Daoy (cell line): ENCODE results near the gene GPATCH2L. TPM values are rescaled to one million over a fixed set of nuclear protein-coding genes. Genes with fewer than 3 reads are reported as not detected.

Source experiments
- DNase-seq: peaks from one replicate; pipeline ENCODE4 v3.0.0-alpha.2; 2015; ENCODE audit warnings: low read depth
- total RNA-seq: library from RNA; depleted of rRNA; stranded (reverse); fragments of >200 nt; shearing (Covaris generic); gene quantifications from 2 replicates; pipeline ENCODE4 v1.2.3, GENCODE V29; 2014

GPATCH2L gene
- total RNA-seq, 1 experiment from 2014 or later, result 86.1 TPM

GRCh38 chr14:76136476-76137110 lies 15.1 kb upstream of the GPATCH2L start:
- no peak for DNase-seq

DNA sequence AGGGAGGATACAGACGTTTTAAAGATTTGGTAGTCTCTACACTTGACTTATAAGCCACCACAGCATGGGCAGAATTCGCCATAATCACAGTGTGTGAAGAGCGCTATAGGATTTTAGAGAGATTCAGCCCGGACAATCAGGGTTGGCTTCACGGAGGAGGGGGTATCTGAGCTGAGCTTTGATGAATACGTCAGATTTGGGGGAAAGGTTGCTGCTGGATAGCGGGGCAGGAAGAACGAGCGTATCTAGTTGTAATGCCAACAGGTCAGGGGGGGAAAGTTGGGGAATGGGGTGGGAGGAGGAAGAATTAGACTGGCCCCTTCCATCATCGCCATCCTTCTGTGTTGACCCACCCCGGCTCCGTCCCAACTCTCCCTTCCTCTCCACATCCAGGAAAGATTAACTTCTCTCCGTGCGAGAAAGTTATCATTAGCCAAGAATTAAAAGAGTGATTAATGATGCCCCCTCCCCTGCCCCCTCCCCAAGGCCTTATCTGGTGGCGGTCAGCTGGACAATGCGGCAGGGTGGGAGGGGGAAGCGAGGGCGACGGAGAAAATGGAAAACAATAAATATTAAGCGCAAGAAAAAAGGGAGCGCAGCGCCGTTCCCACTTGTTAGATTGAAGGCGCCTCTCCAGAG lies 13.5 kb upstream of the GPATCH2L start:
- no peak for DNase-seq

GRCh38 chr14:76138758-76139723 lies 12.7 kb upstream of the GPATCH2L start:
- no peak for DNase-seq

DNA sequence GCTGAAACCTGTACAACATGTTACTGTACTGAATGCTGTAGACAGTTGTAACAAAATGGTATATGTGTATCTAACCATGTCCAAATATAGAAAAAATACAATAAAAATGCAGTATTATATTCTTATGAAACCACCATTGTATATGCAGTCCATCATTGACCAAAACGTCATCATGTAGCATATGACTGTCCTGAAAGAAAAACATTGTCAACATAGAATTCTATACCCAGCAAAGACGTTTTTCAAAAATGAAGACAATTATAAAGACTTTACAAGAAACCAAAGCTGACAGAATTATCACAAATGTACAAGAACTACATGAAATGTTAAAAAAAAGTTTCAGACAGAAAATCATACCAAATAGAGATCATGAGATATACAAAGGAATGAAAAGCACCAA lies 8.1 kb upstream of the GPATCH2L start:
- no peak for DNase-seq

DNA sequence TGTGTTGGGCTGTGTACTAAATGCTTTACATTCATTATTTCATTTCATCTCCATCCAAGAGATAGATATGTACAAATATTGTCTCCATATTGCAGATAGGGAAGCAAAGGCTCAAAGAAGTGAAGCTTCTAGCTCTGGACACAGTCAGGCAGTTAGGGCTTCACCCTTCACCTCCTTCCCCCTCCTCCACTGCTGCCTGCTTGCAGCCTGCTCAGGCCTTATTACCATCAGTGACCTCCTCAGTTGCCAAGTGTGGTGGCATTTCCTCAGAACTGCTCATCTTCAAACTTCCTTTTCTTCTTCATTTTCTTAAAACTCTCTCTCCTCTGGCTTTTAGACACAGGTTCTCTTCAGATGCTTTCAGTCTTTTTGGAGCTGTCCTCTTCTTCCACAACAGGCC lies 4.7 kb upstream of the GPATCH2L start:
- no peak for DNase-seq

GRCh38 chr14:76149196-76149595 lies 2.5 kb upstream of the GPATCH2L start:
- no peak for DNase-seq

DNA sequence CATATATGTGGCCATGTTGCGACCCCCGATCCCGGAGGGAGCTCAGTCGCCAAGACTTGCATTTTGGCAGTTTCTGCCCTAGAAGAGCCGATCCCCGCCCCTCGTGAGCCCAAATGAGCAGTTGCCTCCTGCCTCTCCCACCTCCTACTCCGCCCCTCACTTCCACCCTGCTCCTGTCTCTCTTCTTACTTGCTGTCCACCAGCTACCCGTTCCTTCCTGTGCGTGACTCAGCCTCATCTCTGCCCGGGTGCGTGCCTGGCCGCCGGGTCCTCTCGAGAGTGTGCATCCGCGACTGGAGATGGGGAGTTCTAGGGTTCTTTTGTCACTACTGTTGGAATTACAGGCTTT lies 585 bp downstream of the GPATCH2L start:
- DNase-seq, result peak; percentile 95

DNA sequence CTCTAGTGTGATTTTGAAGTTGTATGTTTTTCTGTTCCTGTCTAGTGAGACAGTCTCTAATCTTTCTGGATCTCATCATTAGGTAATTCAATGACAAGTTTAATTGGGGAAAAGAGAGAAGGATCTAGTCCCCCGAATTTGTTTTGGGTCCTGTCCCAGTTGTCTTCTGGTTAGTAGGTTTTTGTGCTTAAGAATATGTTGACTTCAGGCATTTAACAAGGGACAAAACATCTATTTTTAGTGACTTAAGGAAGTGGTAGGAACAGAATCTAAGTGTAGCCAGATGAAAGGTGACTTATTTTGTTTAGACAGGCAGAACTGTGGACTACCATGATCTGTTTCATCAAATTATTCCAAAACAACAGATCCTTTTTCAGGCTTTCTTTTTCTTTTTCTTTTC lies 2.2 kb downstream of the GPATCH2L start:
- DNase-seq, result no peak

DNA sequence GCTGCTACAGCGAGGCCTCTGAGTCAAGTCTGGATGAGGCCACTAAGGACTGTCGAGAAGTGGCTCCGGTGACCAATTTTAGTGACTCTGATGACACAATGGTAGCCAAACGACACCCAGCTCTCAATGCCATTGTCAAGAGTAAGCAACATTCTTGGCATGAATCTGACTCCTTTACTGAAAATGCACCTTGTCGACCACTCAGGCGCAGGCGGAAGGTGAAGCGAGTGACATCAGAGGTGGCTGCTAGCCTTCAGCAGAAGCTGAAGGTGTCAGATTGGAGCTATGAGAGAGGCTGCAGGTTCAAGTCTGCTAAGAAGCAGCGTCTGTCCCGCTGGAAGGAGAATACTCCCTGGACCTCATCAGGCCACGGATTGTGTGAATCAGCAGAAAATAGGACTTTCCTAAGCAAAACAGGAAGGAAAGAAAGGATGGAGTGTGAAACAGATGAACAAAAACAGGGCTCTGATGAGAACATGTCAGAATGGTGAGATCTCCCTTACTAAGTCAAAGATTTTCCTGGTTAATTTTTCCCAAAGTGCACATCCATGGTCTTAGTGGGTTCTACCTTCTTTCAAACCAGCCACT lies 2.9 kb downstream of the GPATCH2L start:
- no peak for DNase-seq

- DNase-seq, result no peak
Observed at GRCh38 chr14:76163668-76164363, 12.1 kb downstream of the GPATCH2L start.

DNA sequence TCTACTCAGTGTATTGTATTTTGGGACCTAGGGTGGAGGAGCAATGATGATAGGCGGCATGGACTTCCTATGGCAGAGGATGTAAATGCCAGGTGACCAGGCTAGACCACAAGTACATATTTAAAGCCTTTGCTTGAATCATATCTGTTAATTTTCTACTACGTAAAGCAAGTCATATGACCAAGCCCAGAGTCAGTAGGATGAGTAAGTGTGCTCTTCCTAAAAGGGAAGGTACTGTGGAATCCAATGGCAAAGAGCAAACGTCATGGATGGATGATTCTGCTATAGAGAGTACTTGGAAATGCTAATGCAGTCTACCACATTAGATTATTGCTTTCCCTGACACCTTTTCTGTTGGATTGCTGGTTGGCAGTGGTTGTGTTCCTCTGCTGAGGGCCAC lies 16.8 kb downstream of the GPATCH2L start:
- DNase-seq, result no peak

DNA sequence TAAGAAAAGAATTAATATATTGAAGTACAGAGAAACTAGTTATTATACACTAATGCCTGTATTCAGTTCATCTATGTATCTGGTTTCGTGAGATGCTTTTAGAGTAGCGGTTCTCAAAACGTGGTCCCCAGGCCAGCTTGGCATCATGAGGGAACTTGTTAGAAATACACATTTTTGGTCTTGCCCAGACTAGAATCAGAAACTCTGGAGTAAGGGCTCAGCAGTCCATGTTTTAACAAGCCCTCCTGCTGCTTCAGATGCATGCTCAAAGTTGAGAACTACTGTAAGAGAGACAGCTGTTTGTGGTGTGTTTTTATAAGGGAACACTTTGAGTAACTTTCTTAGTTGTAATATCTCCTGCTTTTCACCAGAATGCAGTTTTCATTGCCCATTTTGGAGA lies 18.1 kb downstream of the GPATCH2L start:
- DNase-seq, result no peak

- no peak for DNase-seq
Observed at GRCh38 chr14:76174982-76175381, 23.3 kb downstream of the GPATCH2L start.

DNA sequence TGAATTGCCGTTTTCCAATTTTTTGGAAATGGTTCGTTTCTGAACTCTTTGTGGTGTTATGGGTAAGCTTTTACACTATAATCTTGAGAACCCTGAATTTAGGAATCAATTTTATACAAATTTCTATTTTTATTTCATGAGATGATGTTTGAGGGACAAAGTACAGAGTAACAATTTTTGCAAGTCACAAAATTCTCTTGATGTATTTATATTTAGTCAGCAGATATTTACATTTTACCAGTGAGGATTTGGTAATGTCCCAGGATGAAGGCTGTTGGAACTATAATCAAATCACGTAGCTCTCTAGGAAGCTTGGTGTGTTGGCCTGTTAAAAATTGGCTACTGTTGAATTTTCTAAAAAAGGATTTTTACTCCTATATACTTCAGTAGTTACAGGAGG lies 24.2 kb downstream of the GPATCH2L start:
- DNase-seq, result no peak

DNA sequence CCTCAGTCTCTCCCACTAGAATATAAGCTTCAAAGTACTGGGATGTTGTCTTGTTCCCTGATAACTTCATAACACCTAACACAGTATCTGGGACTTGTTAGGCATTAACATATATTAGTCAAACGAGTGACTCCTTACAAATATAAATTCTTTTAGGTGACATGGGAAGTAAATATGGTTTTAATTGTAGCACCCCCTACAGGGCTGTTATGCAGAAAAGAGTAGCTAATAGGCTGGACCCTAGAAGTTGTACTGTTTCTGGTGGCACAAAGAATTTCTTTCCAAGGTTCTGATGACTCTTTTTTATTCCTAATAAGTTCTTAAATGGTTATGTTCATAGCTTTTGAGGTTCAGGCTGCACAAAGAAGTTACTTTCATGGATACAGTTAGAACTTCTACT lies 29.8 kb downstream of the GPATCH2L start:
- no peak for DNase-seq

- DNase-seq, result no peak
Observed at GRCh38 chr14:76186308-76187027, 34.7 kb downstream of the GPATCH2L start.

DNA sequence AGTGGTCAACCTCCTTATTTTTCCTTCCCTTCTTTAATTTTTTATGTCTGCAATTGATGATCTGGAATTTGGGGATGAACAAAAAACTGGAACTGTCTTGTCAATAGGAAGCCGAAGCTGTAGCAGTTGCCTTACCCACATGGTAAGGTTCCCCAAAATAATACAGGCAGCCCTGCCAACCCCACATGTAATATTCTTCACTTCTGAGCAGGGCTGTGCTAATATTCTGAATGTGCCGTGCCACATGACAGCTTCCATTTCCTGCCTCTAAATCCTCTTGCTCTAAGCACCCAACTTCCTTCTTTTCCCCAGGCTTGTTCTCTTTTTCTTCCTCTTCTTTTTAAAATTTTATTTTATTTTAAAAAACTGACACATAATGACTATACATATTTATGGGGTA lies 39.6 kb downstream of the GPATCH2L start:
- no peak for DNase-seq

GRCh38 chr14:76193696-76194095 lies 42.0 kb downstream of the GPATCH2L start:
- no peak for DNase-seq

GRCh38 chr14:76194327-76194726 lies 42.6 kb downstream of the GPATCH2L start:
- no peak for DNase-seq

- no peak for DNase-seq
Observed at GRCh38 chr14:76195003-76195402, 43.3 kb downstream of the GPATCH2L start.
